Loucy (cell line): ENCODE measurements around the gene ERC1.

Experiments used
- EZH2phosphoT487 ChIP-seq: fragments of 200-600 bp; IDR thresholded peaks from 2 replicates; pipeline ENCODE4 v1.6.1; 2018; ENCODE audit warnings: antibody characterized with exemption, mild to moderate bottlenecking, moderate library complexity, borderline replicate concordance
- TF ChIP-seq, protein P1 (sequence below): fragments of 200-600 bp; sonication (generic); conservative IDR thresholded peaks from 2 replicates; pipeline ENCODE4 v1.5.1; 2014; ENCODE audit warnings: mild to moderate bottlenecking, antibody characterized with exemption, low read length

DNA sequence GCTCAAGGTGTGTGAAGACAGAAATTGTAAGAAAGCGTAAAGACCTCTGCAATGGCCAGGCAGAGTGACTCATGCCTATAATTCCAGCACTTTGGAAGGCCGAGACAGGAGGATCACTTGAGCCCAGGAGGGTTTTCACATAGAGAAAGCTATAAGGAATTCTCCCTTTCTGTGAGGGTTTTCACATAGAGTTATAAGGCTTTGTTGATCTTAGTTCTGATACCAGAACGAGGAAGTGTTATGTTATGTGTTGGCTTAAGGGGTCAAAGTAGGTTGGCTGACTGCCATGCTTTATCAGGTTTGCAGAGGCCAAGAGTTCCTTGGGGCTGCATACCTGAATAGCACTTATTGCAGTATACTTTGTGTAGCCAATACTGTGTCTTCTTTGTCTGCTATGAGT lies 139.1 kb downstream of the ERC1 start:
- TF ChIP-seq, protein P1, sequence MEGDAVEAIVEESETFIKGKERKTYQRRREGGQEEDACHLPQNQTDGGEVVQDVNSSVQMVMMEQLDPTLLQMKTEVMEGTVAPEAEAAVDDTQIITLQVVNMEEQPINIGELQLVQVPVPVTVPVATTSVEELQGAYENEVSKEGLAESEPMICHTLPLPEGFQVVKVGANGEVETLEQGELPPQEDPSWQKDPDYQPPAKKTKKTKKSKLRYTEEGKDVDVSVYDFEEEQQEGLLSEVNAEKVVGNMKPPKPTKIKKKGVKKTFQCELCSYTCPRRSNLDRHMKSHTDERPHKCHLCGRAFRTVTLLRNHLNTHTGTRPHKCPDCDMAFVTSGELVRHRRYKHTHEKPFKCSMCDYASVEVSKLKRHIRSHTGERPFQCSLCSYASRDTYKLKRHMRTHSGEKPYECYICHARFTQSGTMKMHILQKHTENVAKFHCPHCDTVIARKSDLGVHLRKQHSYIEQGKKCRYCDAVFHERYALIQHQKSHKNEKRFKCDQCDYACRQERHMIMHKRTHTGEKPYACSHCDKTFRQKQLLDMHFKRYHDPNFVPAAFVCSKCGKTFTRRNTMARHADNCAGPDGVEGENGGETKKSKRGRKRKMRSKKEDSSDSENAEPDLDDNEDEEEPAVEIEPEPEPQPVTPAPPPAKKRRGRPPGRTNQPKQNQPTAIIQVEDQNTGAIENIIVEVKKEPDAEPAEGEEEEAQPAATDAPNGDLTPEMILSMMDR = no peak
- no peak for TF ChIP-seq EZH2phosphoT487
